ENCODE results near the gene THBS2. TPM values are rescaled to one million over a fixed set of nuclear protein-coding genes. Genes with fewer than 3 reads are reported as not detected.

THBS2 gene
- total RNA-seq, 1 donor from 2014 or later, result 6.9 TPM

DNA sequence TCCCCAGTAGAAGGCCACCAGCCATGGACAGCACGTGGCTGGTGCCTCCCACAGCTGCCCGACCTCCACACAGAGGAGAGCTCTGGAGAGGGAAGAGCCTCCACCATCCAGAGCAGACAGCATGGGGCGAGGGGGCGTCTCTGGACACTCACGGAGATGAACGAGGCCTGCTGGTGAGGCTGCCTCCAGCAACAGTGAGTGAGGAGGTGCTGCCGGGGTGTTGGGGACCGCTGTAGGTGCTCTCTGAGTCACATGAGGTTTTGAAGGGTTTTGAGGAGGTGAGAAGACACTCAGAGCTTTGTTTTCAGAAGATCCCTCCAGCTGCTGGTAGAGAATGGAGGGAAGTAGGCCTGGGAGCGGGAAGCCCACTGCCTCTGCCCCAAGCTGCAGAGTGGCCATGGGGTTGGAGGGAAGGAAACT is 65.6 kb downstream of the THBS2 start:
- DNase-seq, result no peak
- Histone ChIP-seq H3K9me3 (replicated peaks) (no peaks in the 10 kb centered on the region), H3K4me3 (no peak overlapping the region), H3K4me1 (peaks cover 7% of the 10 kb centered on the region), H3K27me3 (ENCODE audit: low read depth) (peaks cover 3% of the 10 kb centered on the region), H3K36me3 (no peaks in the 10 kb centered on the region), H3K27ac (replicated peaks) (no peak overlapping the region)
- TF ChIP-seq, protein P1, sequence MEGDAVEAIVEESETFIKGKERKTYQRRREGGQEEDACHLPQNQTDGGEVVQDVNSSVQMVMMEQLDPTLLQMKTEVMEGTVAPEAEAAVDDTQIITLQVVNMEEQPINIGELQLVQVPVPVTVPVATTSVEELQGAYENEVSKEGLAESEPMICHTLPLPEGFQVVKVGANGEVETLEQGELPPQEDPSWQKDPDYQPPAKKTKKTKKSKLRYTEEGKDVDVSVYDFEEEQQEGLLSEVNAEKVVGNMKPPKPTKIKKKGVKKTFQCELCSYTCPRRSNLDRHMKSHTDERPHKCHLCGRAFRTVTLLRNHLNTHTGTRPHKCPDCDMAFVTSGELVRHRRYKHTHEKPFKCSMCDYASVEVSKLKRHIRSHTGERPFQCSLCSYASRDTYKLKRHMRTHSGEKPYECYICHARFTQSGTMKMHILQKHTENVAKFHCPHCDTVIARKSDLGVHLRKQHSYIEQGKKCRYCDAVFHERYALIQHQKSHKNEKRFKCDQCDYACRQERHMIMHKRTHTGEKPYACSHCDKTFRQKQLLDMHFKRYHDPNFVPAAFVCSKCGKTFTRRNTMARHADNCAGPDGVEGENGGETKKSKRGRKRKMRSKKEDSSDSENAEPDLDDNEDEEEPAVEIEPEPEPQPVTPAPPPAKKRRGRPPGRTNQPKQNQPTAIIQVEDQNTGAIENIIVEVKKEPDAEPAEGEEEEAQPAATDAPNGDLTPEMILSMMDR (IDR thresholded peaks at IDR 0.05; ENCODE audit: borderline replicate concordance), result no peak
- intact Hi-C loops (cut with micrococcal nuclease), result no loop called here

DNA sequence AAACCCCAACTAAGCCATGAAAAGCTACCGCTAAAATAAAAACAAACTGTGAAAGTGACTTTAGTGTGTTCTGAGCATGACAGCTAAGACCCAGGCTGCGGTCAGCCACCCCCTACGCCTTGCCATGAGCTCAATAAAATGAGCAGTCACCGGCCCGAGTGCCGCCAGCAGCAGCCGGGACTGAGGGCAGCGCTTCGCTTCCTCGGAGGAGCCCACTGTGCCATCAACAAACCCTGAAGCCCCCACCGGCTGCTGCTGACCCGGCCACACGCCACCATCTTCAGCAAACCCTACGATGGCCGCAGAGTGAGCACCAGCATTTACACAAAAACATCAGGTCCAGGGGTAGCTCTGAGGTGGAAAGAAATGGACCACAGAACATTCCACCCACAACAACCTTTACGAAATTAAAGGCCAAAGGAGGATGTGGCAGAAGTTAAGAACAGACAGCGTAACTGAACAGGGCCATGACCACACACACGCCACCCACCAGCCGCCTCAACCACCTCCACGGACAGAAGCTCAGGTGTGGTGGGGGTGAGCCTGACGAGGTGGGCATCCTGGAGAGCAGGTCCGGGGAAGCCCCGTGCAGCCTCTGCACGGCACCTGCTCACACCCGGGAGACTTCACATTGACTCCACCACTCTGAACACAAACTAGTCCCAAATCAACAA is 67.0 kb downstream of the THBS2 start:
- Histone ChIP-seq H3K9me3 (replicated peaks) (no peaks in the 10 kb centered on the region), H3K4me3 (no peak overlapping the region), H3K27ac (replicated peaks) (no peak overlapping the region), H3K27me3 (ENCODE audit: low read depth) (no peaks in the 10 kb centered on the region), H3K36me3 (no peaks in the 10 kb centered on the region), H3K4me1 (peaks cover 7% of the 10 kb centered on the region)
- DNase-seq, result no peak
- intact Hi-C loops (cut with micrococcal nuclease), result no loop called here
- TF ChIP-seq, protein P1 (IDR thresholded peaks at IDR 0.05; ENCODE audit: borderline replicate concordance), result no peak

DNA sequence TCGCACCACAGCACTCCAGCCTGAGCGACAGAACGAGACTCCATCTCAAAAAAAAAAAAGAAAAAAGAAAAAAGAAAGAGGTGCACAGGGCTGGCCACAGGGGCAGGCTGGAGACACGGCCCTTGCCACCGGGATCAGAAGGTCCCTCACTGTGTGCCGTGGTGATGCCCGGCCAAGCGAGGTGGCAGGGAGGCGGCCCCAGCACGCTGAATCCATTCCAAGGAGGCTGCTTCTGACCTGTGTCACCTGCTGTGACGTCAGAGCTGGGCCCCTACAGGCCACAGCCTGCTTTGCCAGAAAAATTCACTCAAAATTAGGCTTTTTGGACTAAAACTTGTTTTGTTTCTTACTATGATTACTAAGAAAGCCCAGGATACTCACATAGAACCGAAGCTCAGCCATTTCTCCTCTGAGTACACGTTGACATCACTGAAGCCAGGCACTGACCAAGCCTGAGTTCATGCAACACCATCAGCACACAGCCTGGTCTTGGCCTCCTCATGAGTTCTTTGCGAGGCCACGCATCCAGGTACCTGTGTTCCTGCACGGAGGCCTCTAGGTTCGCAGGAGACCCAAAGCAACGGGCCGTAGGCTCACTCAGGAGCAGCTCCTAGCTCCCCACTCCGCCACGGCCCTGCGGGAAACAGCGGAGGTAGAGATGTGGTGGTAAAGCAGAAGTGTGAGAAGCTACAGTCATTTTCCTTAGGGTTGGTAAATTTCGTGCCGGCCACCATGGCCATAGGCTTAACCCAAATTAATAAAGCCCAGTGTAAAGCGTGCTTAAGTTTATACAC is 67.8 kb downstream of the THBS2 start:
- Histone ChIP-seq H3K4me1 (peaks cover 3% of the 10 kb centered on the region), H3K4me3 (no peak overlapping the region), H3K36me3 (no peaks in the 10 kb centered on the region), H3K27me3 (ENCODE audit: low read depth) (no peaks in the 10 kb centered on the region), H3K27ac (replicated peaks) (no peak overlapping the region), H3K9me3 (replicated peaks) (no peaks in the 10 kb centered on the region)
- no peak for DNase-seq
- intact Hi-C loops (cut with micrococcal nuclease), result no loop called here
- TF ChIP-seq, protein P1 (IDR thresholded peaks at IDR 0.05; ENCODE audit: borderline replicate concordance), result no peak

DNA sequence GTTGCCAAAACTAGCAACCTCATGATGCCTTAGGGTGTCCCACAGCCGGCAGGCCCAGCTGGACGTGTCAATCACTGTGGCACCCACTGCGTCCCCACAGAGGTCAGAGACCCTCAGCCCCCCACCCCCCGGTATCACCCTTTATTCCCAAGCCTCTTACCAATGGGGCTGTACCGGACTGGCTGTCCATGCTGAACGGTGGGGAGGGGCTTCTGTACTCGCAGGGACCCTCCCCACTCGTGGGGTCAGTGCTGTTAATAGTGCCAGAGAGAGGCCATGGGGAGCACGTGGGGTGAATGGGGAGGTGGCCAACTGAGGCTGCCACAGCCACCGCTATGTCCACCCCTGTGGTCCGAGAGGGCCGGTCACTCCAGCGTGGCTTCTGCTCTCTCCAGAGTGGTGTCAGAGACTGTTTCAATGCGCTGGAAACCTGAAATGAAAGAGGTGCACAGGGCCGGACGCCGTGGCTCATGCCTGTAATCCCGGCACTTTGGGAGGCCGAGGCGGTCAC is 68.6 kb downstream of the THBS2 start:
- H3K4me3 ChIP-seq, result no peak overlapping the region
- TF ChIP-seq, protein P1 (IDR thresholded peaks at IDR 0.05; ENCODE audit: borderline replicate concordance), result no peak

DNA sequence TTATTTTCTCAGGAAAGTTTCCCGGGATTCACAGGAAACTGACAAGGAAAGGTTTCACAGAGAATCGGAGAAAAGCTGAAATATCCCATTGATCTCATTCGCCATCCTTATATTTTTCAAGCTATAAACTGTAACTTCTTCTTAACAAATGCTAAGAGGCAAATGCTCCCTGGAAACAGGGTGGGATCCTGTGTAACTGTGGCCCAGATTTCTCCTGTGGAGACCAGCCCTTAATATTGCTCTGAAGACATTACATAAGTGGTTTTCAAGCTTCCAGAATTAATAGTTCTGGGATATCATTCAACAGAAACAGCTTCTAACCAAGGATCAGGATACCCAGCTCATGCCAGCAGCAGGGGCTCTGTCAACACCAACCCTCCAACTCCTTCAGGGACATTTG is 69.2 kb downstream of the THBS2 start:
- Histone ChIP-seq H3K27me3 (ENCODE audit: low read depth) (peaks cover 10% of the 10 kb centered on the region), H3K27ac (replicated peaks) (no peak overlapping the region), H3K9me3 (replicated peaks) (no peaks in the 10 kb centered on the region), H3K4me1 (no peaks in the 10 kb centered on the region), H3K36me3 (no peaks in the 10 kb centered on the region), H3K4me3 (no peak overlapping the region)
- intact Hi-C loops (cut with micrococcal nuclease), result no loop called here
- TF ChIP-seq, protein P1 (IDR thresholded peaks at IDR 0.05; ENCODE audit: borderline replicate concordance), result no peak
- no peak for DNase-seq

More for the DNA sequence above, 68.6 kb downstream of the THBS2 start:
- no peak overlapping the region for H3K27ac ChIP-seq (replicated peaks)
- no peak for DNase-seq
- peaks cover 5% of the 10 kb centered on the region for H3K27me3 ChIP-seq (ENCODE audit: low read depth)
- intact Hi-C loops (cut with micrococcal nuclease), result no loop called here
- H3K36me3 ChIP-seq, result no peaks in the 10 kb centered on the region
- H3K9me3 ChIP-seq (replicated peaks), result no peaks in the 10 kb centered on the region
- no peaks in the 10 kb centered on the region for H3K4me1 ChIP-seq
